GM12878 (cell line): Measurements from ENCODE around the gene COL4A4. TPM values are rescaled to one million over a fixed set of nuclear protein-coding genes. Genes with fewer than 3 reads are reported as not detected.

Experiments
- ATAC-seq: fragments of 200-7000 bp; cut with Tn5 transposase; 3 replicates; pipeline ENCODE4 v1.9.1; 2020; ENCODE audit warnings: mild to moderate bottlenecking, moderate library complexity
- BruUV-seq: library from RNA; stranded (reverse); fragments of 400-500 nt; replicated peaks from 2 replicates; lab custom pipeline; 2021; lab: Mats Ljungman, UMichigan
- CTCF ChIA-PET: fragments of 300-600 bp; sonication (Branson Sonifier 250); formaldehyde crosslinking; extraction: SDS; loops from one replicate; lab custom pipeline; 2021; ENCODE audit warnings: inconsistent platforms; lab: Yijun Ruan, JAX
- POLR2A ChIA-PET: fragments of 350-600 bp; formaldehyde crosslinking; extraction: SDS; loops from one replicate; lab custom pipeline; 2021; ENCODE audit warnings: inconsistent platforms; lab: Charles Lee
- RAD21 ChIA-PET: fragments of 300-600 bp; sonication (Branson Sonifier 250); formaldehyde crosslinking; loops from one replicate; lab custom pipeline; 2023; ENCODE audit warnings: antibody characterized with exemption; ENCODE audit not compliant: unreplicated experiment; lab: Charles Lee
- SMC1A ChIA-PET: fragments of 300-600 bp; sonication (Branson Sonifier 250); formaldehyde crosslinking; loops from one replicate; lab custom pipeline; 2023; ENCODE audit not compliant: unreplicated experiment, uncharacterized antibody; lab: Charles Lee
- DNase-seq: peaks from one replicate; pipeline ENCODE4 v3.0.0-alpha.2; 2011; ENCODE audit warnings: low read depth, low spot score
- FAIRE-seq: peaks from 3 replicates; lab custom pipeline; 2011; peaks lifted over from hg19 to GRCh38; lab: Jason Lieb, UNC
- H2AFZ ChIP-seq: 2 replicates; pipeline ENCODE4 v1.6.0; 2011; ENCODE audit warnings: low read depth, low read length, control low read depth; ENCODE audit not compliant: control insufficient read depth
- H3K27ac ChIP-seq: 2 replicates; pipeline ENCODE4 v1.5.1; 2011; ENCODE audit warnings: control low read depth; ENCODE audit not compliant: control insufficient read depth, insufficient read depth
- H3K27me3 ChIP-seq, 2 experiments: replicated peaks in 1 of 2; 2 replicates each; pipeline versions ENCODE4 v1.6.0 to v1.6.1; 2011; ENCODE audit warnings: low read length in 1 of 2; ENCODE audit not compliant: control insufficient read depth in 2 of 2, insufficient read depth in 2 of 2
- H3K36me3 ChIP-seq, 2 experiments: 2 replicates each; pipeline ENCODE4 v1.5.1; 2011; ENCODE audit warnings: low read length in 1 of 2; ENCODE audit not compliant: control insufficient read depth in 2 of 2, insufficient read depth in 2 of 2
- H3K4me1 ChIP-seq: 2 replicates; pipeline ENCODE4 v1.6.1; 2011; ENCODE audit warnings: mild to moderate bottlenecking, low read length, moderate library complexity, mixed read lengths; ENCODE audit not compliant: control insufficient read depth, insufficient read depth
- H3K4me2 ChIP-seq: 2 replicates; pipeline ENCODE4 v1.6.0; 2011; ENCODE audit warnings: control low read depth; ENCODE audit not compliant: control insufficient read depth, insufficient read depth
- H3K4me3 ChIP-seq: fragments of 200-600 bp; sonication (generic); 2 replicates; pipeline ENCODE4 v1.5.1; 2016
- H3K79me2 ChIP-seq: 2 replicates; pipeline ENCODE4 v1.6.0; 2011; ENCODE audit warnings: low read length; ENCODE audit not compliant: control insufficient read depth, insufficient read depth
- H3K9ac ChIP-seq: 2 replicates; pipeline ENCODE4 v1.8.0; 2011; ENCODE audit warnings: low read length, control low read depth, mixed read lengths; ENCODE audit not compliant: control insufficient read depth, insufficient read depth
- H3K9me3 ChIP-seq: replicated peaks from 3 replicates; pipeline ENCODE4 v1.5.1; 2011; ENCODE audit warnings: mild to moderate bottlenecking, low read length; ENCODE audit not compliant: control insufficient read depth, insufficient read depth
- H4K20me1 ChIP-seq: 2 replicates; pipeline ENCODE4 v1.6.0; 2011; ENCODE audit not compliant: control insufficient read depth, insufficient read depth
- CHD2 ChIP-seq: IDR thresholded peaks from 2 replicates; pipeline ENCODE4 v1.6.1; 2011; ENCODE audit warnings: low read depth, low read length, improper control_type of control experiment, borderline replicate concordance
- MEF2B ChIP-seq: fragments of 450-650 bp; IDR thresholded peaks from 2 replicates; pipeline ENCODE4 v1.6.1; 2018; ENCODE audit warnings: mild to moderate bottlenecking, moderate library complexity; ENCODE audit not compliant: partially characterized antibody, poor library complexity, severe bottlenecking
- NBN ChIP-seq: fragments of 450-650 bp; IDR thresholded peaks from 2 replicates; pipeline ENCODE4 v1.6.1; 2016
- NR2C1 ChIP-seq: fragments of 450-650 bp; IDR thresholded peaks from 2 replicates; pipeline ENCODE4 v1.6.1; 2017; ENCODE audit warnings: antibody characterized with exemption, mild to moderate bottlenecking, moderate library complexity
- PML ChIP-seq: IDR thresholded peaks from 2 replicates; pipeline ENCODE4 v1.6.1; 2012; ENCODE audit warnings: low read length, inconsistent platforms
- SIX5 ChIP-seq: IDR thresholded peaks from 2 replicates; pipeline ENCODE4 v1.6.1; 2011; ENCODE audit warnings: mild to moderate bottlenecking, low read depth, low read length, moderate library complexity; ENCODE audit not compliant: severe bottlenecking
- SMAD1 ChIP-seq: fragments of 450-650 bp; IDR thresholded peaks from 2 replicates; pipeline ENCODE4 v1.6.1; 2018; ENCODE audit warnings: mild to moderate bottlenecking, low read depth; ENCODE audit not compliant: partially characterized antibody
- SRF ChIP-seq, 2 experiments: IDR thresholded peaks; 2 replicates each; pipeline ENCODE4 v1.6.1; 2011; ENCODE audit warnings: low read depth in 2 of 2, low read length in 2 of 2, mild to moderate bottlenecking in 1 of 2, moderate library complexity in 1 of 2
- SUZ12 ChIP-seq: fragments of 200-600 bp; sonication (generic); IDR thresholded peaks from one replicate; pipeline ENCODE4 v1.6.1; 2018; ENCODE audit warnings: antibody characterized with exemption, mild to moderate bottlenecking; ENCODE audit not compliant: unreplicated experiment
- TCF7 ChIP-seq: IDR thresholded peaks from 2 replicates; pipeline ENCODE4 v1.6.1; 2014; ENCODE audit warnings: antibody characterized with exemption, borderline replicate concordance
- WRNIP1 ChIP-seq: IDR thresholded peaks from 2 replicates; pipeline ENCODE4 v1.6.1; 2011; ENCODE audit warnings: low read depth, low read length, improper control_type of control experiment, borderline replicate concordance
- WGBS: methylation state at CpG from one replicate; pipeline ENCODE4 v1.1.6; 2016; ENCODE audit warnings: low lambda C conversion rate; ENCODE audit not compliant: insufficient replicate concordance, insufficient coverage; ENCODE audit errors: missing lambda C conversion rate; 5-methylcytosine and 5-hydroxymethylcytosine counted together
- in situ Hi-C: fragments of 300-500 bp; cut with MboI; formaldehyde crosslinking; loops from 9 replicates; pipeline ENCODE4 v1.14.3; 2018; ENCODE audit warnings: mixed read lengths
- intact Hi-C: fragments of 100-400 bp; cut with micrococcal nuclease; formaldehyde crosslinking; loops from one replicate; pipeline ENCODE4 v1.14.2; 2022; ENCODE audit not compliant: unreplicated experiment
- polyA plus RNA-seq, 11 experiments: library from polyadenylated mRNA; depleted of rRNA in 4 of 11; unstranded in 6 of 11; stranded (reverse) in 5 of 11; fragments of >200 nt; fragmentation: Nextera tagmentation in 4 of 11; fragmentation: Illumina TruSeq in 1 of 11; extraction: Ambion mirVana in 4 of 11; extraction: Trizol in 1 of 11; gene quantifications; 1 replicate in 1 of 11; 2 replicates in 10 of 11; pipeline versions ENCODE4 v1.2.1 to v1.2.3, GENCODE V29; 2011 to 2016; ENCODE audit warnings: inconsistent platforms in 2 of 11, missing spikeins in 2 of 11, low read depth in 1 of 11
- total RNA-seq, 4 experiments: library from RNA; depleted of rRNA in 3 of 4; stranded (reverse); fragments of >200 nt in 3 of 4; fragmentation: Illumina TruSeq in 1 of 4; extraction: Trizol in 1 of 4; gene quantifications; 2 replicates each; pipeline versions ENCODE4 v1.2.1 to v1.2.3, GENCODE V29; 2013 to 2021
- TF ChIP-seq, protein P1 (sequence below): fragments of 450-650 bp; IDR thresholded peaks from 2 replicates; pipeline ENCODE4 v1.6.1; 2017; ENCODE audit warnings: mild to moderate bottlenecking, moderate library complexity
- TF ChIP-seq, protein P2 (sequence below): fragments of 450-650 bp; IDR thresholded peaks from 2 replicates; pipeline ENCODE4 v1.6.1; 2017; ENCODE audit warnings: antibody characterized with exemption, mild to moderate bottlenecking, moderate library complexity

The COL4A4 gene
- total and polyA plus RNA-seq, 10 of the 15 experiments (the other 5 are each of a cell fraction or from before 2014, with no cell fraction given) = 0.19 to 4.0 (median 2.1) TPM

DNA sequence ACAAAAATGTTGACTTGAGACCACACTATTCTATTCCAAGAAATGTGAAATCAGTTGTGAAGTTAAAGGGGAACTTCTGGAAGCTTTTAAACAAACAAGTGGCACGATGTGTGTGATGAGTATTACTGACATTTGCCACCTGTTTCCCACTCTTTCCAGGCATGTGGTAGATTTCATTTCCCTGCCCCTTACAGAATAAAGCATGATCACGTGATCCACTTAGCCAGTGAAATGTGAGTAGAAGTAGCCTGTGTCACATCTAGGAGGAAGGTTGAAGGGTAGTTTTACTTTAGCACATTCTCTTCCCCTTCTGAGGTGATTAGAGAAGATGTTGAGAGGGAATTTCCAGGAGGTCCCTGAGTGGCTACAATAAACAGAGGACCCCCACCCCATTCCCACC is 3.8 kb downstream of the COL4A4 start:
- TF ChIP-seq, protein P1, sequence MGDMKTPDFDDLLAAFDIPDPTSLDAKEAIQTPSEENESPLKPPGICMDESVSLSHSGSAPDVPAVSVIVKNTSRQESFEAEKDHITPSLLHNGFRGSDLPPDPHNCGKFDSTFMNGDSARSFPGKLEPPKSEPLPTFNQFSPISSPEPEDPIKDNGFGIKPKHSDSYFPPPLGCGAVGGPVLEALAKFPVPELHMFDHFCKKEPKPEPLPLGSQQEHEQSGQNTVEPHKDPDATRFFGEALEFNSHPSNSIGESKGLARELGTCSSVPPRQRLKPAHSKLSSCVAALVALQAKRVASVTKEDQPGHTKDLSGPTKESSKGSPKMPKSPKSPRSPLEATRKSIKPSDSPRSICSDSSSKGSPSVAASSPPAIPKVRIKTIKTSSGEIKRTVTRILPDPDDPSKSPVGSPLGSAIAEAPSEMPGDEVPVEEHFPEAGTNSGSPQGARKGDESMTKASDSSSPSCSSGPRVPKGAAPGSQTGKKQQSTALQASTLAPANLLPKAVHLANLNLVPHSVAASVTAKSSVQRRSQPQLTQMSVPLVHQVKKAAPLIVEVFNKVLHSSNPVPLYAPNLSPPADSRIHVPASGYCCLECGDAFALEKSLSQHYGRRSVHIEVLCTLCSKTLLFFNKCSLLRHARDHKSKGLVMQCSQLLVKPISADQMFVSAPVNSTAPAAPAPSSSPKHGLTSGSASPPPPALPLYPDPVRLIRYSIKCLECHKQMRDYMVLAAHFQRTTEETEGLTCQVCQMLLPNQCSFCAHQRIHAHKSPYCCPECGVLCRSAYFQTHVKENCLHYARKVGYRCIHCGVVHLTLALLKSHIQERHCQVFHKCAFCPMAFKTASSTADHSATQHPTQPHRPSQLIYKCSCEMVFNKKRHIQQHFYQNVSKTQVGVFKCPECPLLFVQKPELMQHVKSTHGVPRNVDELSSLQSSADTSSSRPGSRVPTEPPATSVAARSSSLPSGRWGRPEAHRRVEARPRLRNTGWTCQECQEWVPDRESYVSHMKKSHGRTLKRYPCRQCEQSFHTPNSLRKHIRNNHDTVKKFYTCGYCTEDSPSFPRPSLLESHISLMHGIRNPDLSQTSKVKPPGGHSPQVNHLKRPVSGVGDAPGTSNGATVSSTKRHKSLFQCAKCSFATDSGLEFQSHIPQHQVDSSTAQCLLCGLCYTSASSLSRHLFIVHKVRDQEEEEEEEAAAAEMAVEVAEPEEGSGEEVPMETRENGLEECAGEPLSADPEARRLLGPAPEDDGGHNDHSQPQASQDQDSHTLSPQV = no peak
- TF ChIP-seq SIX5 = no peak
- TF ChIP-seq CHD2 = no peak
- TF ChIP-seq SUZ12 = no peak
- TF ChIP-seq WRNIP1 = no peak
- TF ChIP-seq MEF2B = no peak
- TF ChIP-seq NR2C1 = no peak
- TF ChIP-seq SRF (IDR thresholded peaks at IDR 0.05; ENCODE audit: low read depth in 2 of 2, low read length in 2 of 2) = no peak
- no peak for TF ChIP-seq SMAD1
- no peak for TF ChIP-seq TCF7
- no peak for TF ChIP-seq NBN
- TF ChIP-seq, protein P2, sequence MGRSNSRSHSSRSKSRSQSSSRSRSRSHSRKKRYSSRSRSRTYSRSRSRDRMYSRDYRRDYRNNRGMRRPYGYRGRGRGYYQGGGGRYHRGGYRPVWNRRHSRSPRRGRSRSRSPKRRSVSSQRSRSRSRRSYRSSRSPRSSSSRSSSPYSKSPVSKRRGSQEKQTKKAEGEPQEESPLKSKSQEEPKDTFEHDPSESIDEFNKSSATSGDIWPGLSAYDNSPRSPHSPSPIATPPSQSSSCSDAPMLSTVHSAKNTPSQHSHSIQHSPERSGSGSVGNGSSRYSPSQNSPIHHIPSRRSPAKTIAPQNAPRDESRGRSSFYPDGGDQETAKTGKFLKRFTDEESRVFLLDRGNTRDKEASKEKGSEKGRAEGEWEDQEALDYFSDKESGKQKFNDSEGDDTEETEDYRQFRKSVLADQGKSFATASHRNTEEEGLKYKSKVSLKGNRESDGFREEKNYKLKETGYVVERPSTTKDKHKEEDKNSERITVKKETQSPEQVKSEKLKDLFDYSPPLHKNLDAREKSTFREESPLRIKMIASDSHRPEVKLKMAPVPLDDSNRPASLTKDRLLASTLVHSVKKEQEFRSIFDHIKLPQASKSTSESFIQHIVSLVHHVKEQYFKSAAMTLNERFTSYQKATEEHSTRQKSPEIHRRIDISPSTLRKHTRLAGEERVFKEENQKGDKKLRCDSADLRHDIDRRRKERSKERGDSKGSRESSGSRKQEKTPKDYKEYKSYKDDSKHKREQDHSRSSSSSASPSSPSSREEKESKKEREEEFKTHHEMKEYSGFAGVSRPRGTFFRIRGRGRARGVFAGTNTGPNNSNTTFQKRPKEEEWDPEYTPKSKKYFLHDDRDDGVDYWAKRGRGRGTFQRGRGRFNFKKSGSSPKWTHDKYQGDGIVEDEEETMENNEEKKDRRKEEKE = no peak
- TF ChIP-seq PML = no peak
- Histone ChIP-seq H2AFZ (no peak overlapping the region), H3K4me2 (no peak overlapping the region), H3K79me2 (no peaks in the 10 kb centered on the region; the same call in 1 of the 2 replicates), H3K4me3 (no peak overlapping the region), H3K27me3 (peaks cover 0 to 2% of the 10 kb centered on the region in 2 experiments; a peak in 2 of 4 replicates), H3K9ac (no peak overlapping the region), H3K27ac (no peak overlapping the region), H3K4me1 (no peaks in the 10 kb centered on the region), H3K9me3 (no peaks in the 10 kb centered on the region; the same call in 2 of the 3 replicates), H3K36me3 (no peaks in the 10 kb centered on the region), H4K20me1 (no peaks in the 10 kb centered on the region)
- SMC1A ChIA-PET = no interaction called here
- FAIRE-seq = no peak
- CTCF ChIA-PET = no interaction called here
- no TSS peak for BruUV-seq
- in situ Hi-C loops (no loop called here), intact Hi-C loops (no loop called here)
- POLR2A ChIA-PET = no interaction called here
- 100% methylated on average over 2 of the region's 2 CpGs for WGBS
- no peak for ATAC-seq
- DNase-seq = no peak
- RAD21 ChIA-PET = no interaction called here
